GM23338 (cell line): ENCODE data around the gene FRMD1. TPM values are rescaled to one million over a fixed set of nuclear protein-coding genes. Genes with fewer than 3 reads are reported as not detected.

Experiments
- ATAC-seq: fragments of 200-7000 bp; cut with Tn5 transposase; 3 replicates; pipeline ENCODE4 v1.9.1; 2020
- DNase-seq: peaks from one replicate; pipeline ENCODE4 v3.0.0-alpha.2; 2015; ENCODE audit warnings: low spot score
- H2AFZ ChIP-seq: fragments of 200-600 bp; sonication (generic); 2 replicates; pipeline ENCODE4 v1.8.0; 2016; ENCODE audit warnings: antibody characterized with exemption, mild to moderate bottlenecking, moderate library complexity
- H3F3A ChIP-seq: fragments of 200-600 bp; sonication (generic); replicated peaks from 2 replicates; pipeline ENCODE4 v1.8.0; 2017; ENCODE audit warnings: antibody characterized with exemption, mixed run types, low read depth
- H3K27ac ChIP-seq: fragments of 200-600 bp; sonication (generic); 2 replicates; pipeline ENCODE4 v1.6.1; 2016; ENCODE audit warnings: low read depth
- H3K27me3 ChIP-seq: fragments of 200-600 bp; sonication (generic); 2 replicates; pipeline ENCODE4 v1.8.0; 2016; ENCODE audit warnings: mild to moderate bottlenecking, mixed run types, moderate library complexity; ENCODE audit not compliant: insufficient read depth
- H3K36me3 ChIP-seq: fragments of 200-600 bp; sonication (generic); 2 replicates; pipeline ENCODE4 v1.8.0; 2016; ENCODE audit warnings: mild to moderate bottlenecking; ENCODE audit not compliant: insufficient read depth
- H3K4me1 ChIP-seq: fragments of 200-600 bp; sonication (generic); 2 replicates; pipeline ENCODE4 v1.8.0; 2016; ENCODE audit warnings: mild to moderate bottlenecking, moderate library complexity; ENCODE audit not compliant: insufficient read depth
- H3K4me2 ChIP-seq: fragments of 200-600 bp; sonication (generic); 2 replicates; pipeline ENCODE4 v1.7.1; 2017; ENCODE audit warnings: mixed run types
- H3K4me3 ChIP-seq: fragments of 200-600 bp; sonication (generic); 2 replicates; pipeline ENCODE4 v1.6.1; 2016; ENCODE audit warnings: mixed run types
- H3K79me2 ChIP-seq: fragments of 200-600 bp; sonication (generic); replicated peaks from 2 replicates; pipeline ENCODE4 v1.8.0; 2017; ENCODE audit warnings: mild to moderate bottlenecking; ENCODE audit not compliant: insufficient read depth
- H3K9me2 ChIP-seq: fragments of 200-600 bp; sonication (generic); 2 replicates; pipeline ENCODE4 v1.8.0; 2017; ENCODE audit not compliant: insufficient read depth
- H4K20me1 ChIP-seq: fragments of 200-600 bp; sonication (generic); replicated peaks from 2 replicates; pipeline ENCODE4 v1.8.0; 2017; ENCODE audit warnings: mild to moderate bottlenecking; ENCODE audit not compliant: insufficient read depth
- H3K27ac Mint-ChIP-seq: 2 replicates; pipeline ENCODE4 v1.8.0; 2020; ENCODE audit warnings: inconsistent platforms, mild to moderate bottlenecking, moderate library complexity, mixed read lengths
- H3K27me3 Mint-ChIP-seq: 3 replicates; pipeline ENCODE4 v1.8.0; 2022; ENCODE audit warnings: low read depth, mild to moderate bottlenecking, moderate library complexity, mixed read lengths, inconsistent platforms; ENCODE audit not compliant: insufficient read depth, poor library complexity
- H3K36me3 Mint-ChIP-seq: 3 replicates; pipeline ENCODE4 v1.8.0; 2021; ENCODE audit warnings: low read depth, mild to moderate bottlenecking, inconsistent platforms, moderate library complexity, mixed read lengths
- H3K4me1 Mint-ChIP-seq: 3 replicates; pipeline ENCODE4 v1.8.0; 2020; ENCODE audit warnings: mild to moderate bottlenecking, inconsistent platforms, mixed read lengths
- H3K4me3 Mint-ChIP-seq: 3 replicates; pipeline ENCODE4 v1.8.0; 2021; ENCODE audit warnings: moderate library complexity, mild to moderate bottlenecking, inconsistent platforms, mixed read lengths
- H3K9me3 Mint-ChIP-seq: 3 replicates; pipeline ENCODE4 v1.8.0; 2020; ENCODE audit warnings: moderate library complexity, mild to moderate bottlenecking, inconsistent platforms, mixed read lengths
- EZH2 ChIP-seq: fragments of 200-600 bp; sonication (generic); IDR thresholded peaks from one replicate; pipeline ENCODE4 v1.8.0; 2017; ENCODE audit warnings: antibody characterized with exemption, mild to moderate bottlenecking, low read depth; ENCODE audit not compliant: unreplicated experiment
- EZH2phosphoT487 ChIP-seq: fragments of 200-600 bp; sonication (generic); IDR thresholded peaks from one replicate; pipeline ENCODE4 v1.8.1; 2018; ENCODE audit warnings: antibody characterized with exemption; ENCODE audit not compliant: unreplicated experiment
- POLR2AphosphoS5 ChIP-seq: IDR thresholded peaks from 2 replicates; pipeline ENCODE4 v1.6.1; 2016; ENCODE audit warnings: antibody characterized with exemption, low read depth
- REST ChIP-seq: IDR thresholded peaks from one replicate; pipeline ENCODE4 v1.6.1; 2018; ENCODE audit warnings: antibody characterized with exemption; ENCODE audit not compliant: unreplicated experiment
- ZNF331 ChIP-seq: fragments of 250-450 bp; sonication (Bioruptor Pico); IDR thresholded peaks from 2 replicates; pipeline ENCODE4 v1.5.0; 2020; ENCODE audit warnings: low read depth, mild to moderate bottlenecking, moderate library complexity
- ZNF462 ChIP-seq: fragments of 250-450 bp; sonication (Bioruptor Pico); IDR thresholded peaks from 2 replicates; pipeline ENCODE4 v1.5.0; 2020; ENCODE audit warnings: mild to moderate bottlenecking, moderate library complexity
- polyA plus RNA-seq: library from polyadenylated mRNA; unstranded; fragments of >200 nt; fragmentation: Nextera tagmentation; extraction: Ambion mirVana; gene quantifications from 2 replicates; pipeline ENCODE4 v1.2.1, GENCODE V29; 2016
- total RNA-seq: library from RNA; depleted of rRNA; stranded (reverse); fragments of >200 nt; shearing (Covaris generic); gene quantifications from 2 replicates; pipeline ENCODE4 v1.2.3, GENCODE V29; 2014

FRMD1 gene
- total and polyA plus RNA-seq, 2 experiments from 2014 or later = 1.0 to 2.0 TPM

GRCh38 chr6:168093071-168093505 lies 14.1 kb upstream of the FRMD1 start (continued):
- no peak for TF ChIP-seq ZNF462
- no peak for TF ChIP-seq POLR2AphosphoS5
- no peak for TF ChIP-seq ZNF331 (CRISPR knock-in tag)
- no peak for TF ChIP-seq REST

GRCh38 chr6:168092541-168092940 lies 13.5 kb upstream of the FRMD1 start:
- Histone ChIP-seq H3K27ac (no peak overlapping the region), H3F3A (no peaks in the 10 kb centered on the region), H3K4me1 (no peaks in the 10 kb centered on the region), H3K9me2 (no peaks in the 10 kb centered on the region), H3K27me3 (no peaks in the 10 kb centered on the region), H2AFZ (no peak overlapping the region), H3K4me3 (no peak overlapping the region), H3K4me2 (no peak overlapping the region), H3K79me2 (no peaks in the 10 kb centered on the region), H3K36me3 (no peaks in the 10 kb centered on the region), H4K20me1 (no peaks in the 10 kb centered on the region)
- H3K27ac Mint-ChIP-seq = no peak overlapping the region
- H3K36me3 Mint-ChIP-seq = no peaks in the 10 kb centered on the region
- peaks cover 34% of the 10 kb centered on the region for H3K4me1 Mint-ChIP-seq
- peaks cover 8% of the 10 kb centered on the region for H3K27me3 Mint-ChIP-seq
- no peaks in the 10 kb centered on the region; the same call in 2 of the 3 replicates for H3K9me3 Mint-ChIP-seq
- H3K4me3 Mint-ChIP-seq = no peak overlapping the region
- ATAC-seq (no peak), DNase-seq (no peak)
- TF ChIP-seq EZH2 (no peak), EZH2phosphoT487 (no peak), ZNF462 (no peak)
